HG03521 (cell line): ENCODE data around the gene DLGAP4.
"Not testable (repeated sequence)": the region's sequence is repeated elsewhere in the genome, so short reads cannot be mapped to it uniquely, and the experiment has no call there.

Source experiments
- ATAC-seq: cut with Tn5 transposase; IDR thresholded peaks from one replicate; pipeline ENCODE4 v1.9.1; 2021; ENCODE audit warnings: mild to moderate bottlenecking, moderate library complexity; ENCODE audit not compliant: unreplicated experiment

DLGAP4 gene

DNA sequence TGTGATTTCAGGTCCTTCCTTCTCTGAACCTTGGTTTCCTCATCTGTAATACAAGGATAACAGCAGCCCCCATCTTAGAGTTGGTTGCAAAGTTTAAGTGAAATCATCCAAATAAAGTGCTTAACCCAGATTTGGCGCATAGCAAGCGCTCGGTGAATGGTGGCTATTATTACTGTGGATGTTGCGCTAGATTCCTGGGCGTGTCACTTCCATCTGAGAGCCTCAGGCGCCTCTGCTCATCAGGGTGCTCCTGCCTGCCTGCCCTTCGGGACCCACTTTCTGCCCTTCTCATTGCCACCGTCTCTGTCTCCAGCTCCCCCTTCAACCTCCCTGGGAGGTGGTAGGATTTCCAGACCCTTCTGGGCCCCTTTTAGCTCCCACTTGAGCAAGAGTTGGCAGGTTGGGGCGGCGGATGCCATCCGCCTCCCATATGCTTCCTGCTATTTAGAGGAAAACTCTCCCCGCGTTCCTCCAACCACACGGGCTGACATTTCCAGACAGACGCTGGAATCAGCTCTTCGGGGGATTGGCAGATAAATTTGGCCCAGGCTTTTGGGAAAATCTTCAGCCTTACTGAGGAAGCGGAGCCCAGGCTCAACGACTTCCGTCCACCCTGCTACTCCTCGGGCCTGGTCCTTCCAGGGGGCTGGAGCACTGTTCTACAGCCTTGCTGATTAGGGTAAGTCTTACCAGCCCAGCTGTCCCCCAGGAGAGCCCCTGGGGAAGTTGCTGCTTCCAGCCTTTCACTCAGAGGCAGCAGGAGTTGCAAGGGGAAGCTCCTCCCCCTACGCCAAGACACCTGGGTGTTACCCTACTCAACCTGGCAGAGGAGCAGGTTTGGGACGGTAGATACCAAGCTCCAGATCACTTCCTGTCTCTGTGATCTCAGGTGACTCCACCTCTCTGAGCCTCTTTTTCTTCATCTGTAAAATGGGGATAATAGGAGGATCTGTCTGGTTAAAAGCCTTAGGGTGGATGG lies 71.5 kb downstream of the DLGAP4 start:
- no peak for ATAC-seq

DNA sequence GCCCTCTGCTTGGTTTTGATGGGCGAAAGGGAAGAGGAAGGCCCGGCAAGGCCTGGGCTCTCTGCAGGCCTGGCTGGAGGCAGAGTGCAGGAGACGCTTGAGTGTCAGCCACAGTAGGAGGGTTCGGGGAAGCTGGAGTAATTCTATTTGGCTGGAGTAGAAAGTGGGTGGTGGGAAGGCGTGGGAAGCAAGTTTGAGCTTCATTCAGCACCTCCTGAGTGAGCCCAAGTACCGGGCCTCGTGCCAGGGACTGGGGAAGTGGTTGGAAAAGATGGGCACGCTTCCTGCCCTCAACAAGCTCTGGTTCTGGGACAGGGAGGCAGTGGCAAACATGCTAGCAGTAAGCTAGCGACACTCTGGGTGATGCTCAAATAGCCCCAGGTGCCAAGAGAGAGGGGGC lies 72.5 kb downstream of the DLGAP4 start:
- no peak for ATAC-seq

DNA sequence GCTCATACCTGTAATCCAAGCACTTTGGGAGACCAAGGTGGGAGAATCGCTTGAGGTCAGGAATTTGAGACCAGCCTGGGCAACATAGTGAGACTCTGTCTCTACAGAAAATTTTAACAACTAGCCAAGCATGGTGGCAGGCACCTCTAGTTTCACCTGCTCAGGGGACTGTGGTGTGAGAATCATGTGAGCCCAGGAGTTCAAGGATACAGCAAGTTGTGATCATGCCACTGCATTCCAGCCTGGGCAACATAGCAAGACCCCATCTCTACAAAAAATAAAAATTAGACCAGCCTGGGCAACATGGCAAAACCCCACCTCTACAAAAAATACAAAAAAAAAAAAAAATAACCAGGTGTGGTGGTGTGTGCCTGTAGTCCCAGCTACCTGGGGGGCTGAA lies 73.8 kb downstream of the DLGAP4 start:
- ATAC-seq: not testable (repeated sequence)

DNA sequence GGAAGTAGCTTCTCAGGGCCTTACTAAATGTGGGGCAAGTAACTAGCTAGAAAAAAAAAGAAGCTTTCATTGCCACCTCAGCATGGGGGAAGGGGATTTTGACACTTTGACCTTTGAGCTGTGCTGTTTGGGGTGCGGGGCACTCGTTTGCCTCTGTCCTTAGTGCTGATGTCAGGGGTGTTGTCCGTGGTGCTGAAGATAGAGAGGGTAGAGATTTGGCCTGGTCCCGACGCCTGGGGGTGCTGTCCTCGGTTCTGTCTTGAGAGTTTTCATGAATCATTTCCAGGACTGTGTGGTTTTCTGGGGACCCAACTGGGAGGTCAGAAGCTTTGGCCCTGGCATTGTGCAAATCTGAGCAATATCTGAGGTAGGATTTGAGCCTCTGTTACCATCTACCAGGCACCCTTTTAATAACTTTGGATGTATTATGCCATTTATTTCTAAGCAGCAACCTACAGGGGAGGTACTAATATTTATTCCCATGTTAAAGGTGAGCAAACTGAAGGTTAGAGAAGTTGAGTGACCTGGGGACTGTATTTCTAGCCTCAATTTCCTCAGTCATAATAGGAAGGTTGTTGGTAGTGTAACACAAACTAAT lies 78.0 kb downstream of the DLGAP4 start:
- ATAC-seq: no peak

DNA sequence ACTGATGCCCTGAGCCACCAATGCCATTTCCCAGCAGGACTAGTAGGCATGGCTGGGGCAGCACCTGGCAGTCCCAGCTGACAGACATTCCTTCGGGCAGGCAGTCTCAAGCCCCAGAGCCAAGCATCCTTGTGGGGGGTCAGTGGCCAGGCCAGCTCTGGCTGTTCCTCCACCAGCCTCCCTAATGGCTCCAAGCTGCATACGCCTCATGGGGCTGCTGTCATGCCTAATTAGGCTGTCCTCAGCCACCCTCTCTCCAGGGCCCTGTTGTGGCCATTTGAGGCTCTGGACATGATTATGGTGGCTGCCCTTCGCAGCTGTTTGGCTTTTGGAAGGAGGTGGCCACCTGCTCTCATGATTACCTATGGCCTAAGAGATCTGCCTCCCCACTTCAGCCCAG lies 79.4 kb downstream of the DLGAP4 start:
- no peak for ATAC-seq

DNA sequence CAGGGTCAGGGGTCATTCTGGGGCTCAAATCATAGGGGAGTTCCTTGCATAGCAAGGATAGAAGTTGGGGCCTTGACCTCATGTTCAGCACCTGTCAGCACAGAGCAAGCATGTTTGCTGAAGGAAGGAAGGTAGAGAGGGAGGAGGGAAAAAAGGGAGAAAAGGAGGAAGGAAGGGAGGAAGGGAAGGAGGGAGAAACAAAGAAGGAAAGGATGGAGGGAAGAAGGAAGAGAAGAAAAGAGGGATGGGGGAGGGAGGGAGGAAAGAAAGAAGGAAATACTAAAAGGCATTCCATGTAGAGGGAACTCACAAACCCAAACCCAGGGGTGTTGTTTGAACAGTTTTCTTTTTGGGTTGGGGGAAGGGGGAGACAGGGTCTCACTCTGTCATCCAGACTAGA lies 80.1 kb downstream of the DLGAP4 start:
- ATAC-seq: no peak

DNA sequence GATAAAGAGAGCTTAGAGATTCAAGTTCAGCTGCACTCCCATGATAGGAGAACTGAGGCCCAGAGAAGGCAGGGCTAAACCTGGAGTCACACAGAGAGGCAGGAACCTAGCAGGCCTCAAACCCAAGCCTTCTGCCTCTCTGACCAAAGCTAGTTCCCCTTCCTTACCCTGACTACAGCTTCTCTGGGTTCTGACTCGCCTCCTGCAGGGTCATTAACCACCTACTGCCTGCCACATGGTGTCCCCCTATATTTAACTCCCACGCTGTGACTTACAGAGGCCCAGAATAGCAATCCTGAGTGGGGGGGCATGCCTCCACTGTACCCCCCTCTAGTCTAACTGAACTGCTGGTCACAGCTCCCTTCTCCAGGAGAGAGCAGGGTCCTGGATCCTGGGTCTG lies 84.1 kb downstream of the DLGAP4 start:
- ATAC-seq: no peak

DNA sequence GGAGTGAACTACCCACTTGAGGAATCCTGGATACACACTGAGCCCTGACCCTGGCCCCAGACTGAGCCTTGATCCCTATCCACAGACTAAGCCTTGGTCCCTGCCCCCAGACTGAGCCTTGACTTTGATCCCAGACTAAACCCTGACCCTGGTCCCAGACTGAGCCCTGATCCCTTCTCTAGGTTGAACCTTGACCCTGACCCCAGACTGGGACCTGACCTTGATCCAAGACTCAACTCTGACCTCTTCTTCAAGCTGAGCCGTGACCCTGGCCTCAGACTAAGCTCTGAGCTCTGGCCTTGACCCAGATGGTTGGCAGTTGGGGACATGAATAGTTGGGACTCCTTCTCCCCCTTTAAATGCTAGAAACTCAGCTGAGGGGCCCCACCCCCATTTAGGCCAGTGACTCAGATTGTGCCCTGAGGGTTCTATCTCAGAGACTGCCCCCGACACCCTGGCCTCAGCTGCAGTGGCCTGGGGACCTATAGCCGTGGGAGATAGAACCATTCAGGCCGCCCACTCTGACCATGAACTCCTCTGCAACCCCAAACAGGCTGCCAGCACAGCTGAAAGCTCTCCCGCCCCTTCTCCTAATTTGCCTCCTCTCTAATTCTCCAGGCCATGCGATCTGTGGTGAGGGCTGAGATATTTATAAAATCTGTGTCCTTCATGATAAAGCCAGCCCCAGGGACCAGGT lies 84.7 kb downstream of the DLGAP4 start:
- no peak for ATAC-seq

DNA sequence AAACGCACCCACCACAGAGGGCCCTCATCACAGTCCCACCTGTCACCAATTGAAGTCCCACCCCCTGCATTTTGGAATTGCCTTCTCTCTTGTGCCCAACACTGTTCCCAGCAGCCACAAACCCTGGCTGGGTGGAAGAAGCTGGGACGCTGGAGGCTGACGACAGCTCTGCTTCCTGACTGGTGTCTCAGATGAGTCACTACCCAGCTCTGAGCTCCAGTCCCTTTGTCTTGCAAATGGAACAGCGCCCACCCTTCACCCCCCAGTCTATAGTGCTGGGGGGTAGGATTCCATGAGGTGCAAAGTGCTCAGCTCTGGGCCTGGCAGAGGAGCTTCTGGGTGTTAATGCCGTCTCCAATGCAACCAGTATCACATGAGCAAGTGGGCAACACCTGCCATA lies 85.3 kb downstream of the DLGAP4 start:
- ATAC-seq: no peak

DNA sequence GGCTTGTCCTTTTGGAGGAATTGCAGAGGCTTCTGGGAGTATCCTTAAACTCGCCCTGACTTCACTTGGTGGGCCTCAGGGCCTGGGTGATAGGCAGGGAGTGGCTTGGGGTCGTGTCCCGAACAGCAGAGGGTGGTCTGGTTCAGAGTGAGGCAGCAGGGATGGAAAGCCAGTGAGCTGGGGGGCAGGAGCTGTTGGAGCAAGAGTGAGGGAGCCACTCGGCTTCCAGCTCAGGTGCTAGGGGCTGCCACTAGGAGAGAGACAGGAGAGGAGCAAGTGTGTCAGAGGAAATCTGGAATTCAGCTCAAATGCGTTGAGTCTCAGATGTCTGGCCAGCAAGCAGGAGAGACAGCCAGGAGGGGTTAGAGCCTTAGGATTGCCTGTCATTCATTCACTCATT lies 85.8 kb downstream of the DLGAP4 start:
- ATAC-seq: no peak

DNA sequence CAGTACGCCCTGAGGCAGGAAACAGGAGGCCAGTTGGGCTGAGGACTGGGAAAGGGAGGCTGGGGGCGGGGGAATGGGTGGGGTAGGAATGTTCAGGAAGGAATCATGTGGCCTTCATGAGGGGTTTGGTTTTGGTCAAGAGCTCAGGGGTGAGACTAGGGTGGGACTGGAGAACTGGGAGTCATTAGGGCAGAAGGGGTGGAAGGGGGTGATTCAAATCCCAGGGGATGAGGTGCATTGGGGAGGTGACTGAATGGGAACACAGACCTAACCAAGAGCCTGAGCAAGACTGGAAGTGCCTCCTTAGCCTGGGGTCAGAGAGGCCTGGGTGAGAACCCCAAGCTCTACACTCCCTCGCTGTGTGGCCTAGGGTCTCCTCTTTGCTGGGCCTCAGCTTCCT lies 86.8 kb downstream of the DLGAP4 start:
- no peak for ATAC-seq

DNA sequence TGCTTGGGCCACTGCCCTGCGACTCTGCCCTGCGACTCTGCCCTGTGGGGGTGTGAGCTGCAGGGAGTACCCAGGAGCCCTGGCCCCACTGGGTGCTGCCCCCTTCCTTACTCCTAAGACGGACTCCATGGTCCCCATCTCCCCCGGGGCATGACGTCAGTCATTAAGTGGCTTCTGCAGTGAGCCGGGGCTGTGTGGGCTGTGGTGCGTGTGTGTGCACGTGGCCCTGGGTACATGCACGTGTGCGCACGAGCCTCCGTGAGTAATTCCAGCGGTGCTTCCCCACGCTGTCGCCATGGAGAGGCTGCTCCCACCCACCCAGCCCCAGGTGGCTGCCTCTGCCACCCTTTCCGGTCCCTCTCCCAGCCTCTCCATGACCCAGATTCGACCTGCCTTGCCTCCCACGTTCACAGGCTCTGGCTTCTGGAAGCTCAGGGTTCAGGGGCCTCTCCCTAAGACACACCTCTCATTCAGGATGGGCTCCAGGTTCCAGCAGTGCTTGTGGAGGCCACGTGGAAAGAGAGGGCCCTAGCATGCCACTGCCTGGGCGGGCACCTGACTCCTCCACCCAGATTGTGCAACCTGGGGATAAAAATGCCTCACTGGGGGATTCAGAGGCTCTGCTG lies 88.3 kb downstream of the DLGAP4 start:
- ATAC-seq: no peak

DNA sequence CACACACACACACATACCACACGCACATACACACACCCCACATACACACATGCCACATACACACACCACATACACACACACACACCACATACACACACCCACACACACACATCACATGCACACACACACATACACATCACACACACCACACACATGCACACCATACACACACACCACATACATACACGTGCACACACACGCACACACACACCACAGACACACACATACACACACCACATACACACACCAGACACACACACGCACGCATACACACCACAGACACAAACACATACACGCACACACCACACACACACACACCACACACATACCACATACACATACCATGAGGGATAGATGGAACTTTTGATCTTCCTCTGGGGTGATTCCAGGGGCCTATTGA lies 90.2 kb downstream of the DLGAP4 start:
- no peak for ATAC-seq

DNA sequence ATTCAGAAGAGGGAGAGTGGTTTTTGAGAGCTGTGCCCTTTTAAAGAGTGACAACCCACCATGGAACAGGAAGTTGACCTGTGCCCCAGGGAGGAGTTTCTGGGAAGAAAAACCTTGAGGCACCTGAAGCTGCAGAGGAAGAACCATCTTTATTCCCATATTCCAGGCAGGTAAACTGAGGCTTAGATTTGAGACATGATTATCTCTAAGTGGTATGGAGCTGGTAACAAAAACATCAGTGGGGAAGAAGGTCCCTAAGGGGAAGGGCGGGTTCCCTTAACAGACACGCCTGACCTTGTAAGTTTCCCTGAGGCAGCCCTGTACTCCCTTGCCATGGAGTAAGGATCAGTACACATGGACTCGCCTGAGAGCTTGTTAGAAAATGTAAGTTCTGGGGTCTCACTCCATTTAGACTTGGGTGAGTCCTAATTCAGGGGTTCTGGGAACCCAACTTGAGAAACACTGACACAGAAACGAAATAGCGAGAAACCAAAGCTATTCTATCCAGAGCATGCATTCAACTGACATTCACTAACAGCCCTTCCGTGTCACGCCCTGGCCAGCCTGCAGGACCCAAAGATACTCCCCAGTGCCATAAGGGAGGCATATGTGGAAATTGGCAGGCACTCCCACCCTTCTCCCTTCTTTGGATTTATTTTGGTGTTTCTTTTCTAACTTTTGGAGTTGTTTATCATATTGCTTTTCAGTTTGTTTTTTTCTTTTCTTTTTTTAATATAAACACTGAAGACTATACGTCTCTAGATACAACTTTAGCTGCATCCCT lies 90.9 kb downstream of the DLGAP4 start:
- no peak for ATAC-seq

DNA sequence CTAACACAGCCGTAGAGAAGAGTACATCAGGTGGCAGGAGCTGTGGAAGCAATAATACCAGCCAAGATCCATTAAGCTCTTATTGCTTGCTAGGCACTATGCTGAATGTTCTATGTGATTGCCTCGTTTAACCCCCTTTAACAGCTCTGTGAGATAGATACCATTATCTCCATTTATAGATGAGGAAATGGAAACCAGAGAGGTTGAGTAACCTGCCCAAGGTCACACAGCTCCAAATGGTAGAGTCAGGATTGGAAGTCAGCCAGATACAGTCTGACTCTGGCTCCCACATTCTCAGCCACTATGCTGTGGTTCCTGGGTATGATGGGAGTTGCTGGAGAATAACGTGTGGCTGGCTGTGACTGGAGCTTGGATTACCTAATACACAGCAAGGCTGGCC lies 92.4 kb downstream of the DLGAP4 start:
- no peak for ATAC-seq

DNA sequence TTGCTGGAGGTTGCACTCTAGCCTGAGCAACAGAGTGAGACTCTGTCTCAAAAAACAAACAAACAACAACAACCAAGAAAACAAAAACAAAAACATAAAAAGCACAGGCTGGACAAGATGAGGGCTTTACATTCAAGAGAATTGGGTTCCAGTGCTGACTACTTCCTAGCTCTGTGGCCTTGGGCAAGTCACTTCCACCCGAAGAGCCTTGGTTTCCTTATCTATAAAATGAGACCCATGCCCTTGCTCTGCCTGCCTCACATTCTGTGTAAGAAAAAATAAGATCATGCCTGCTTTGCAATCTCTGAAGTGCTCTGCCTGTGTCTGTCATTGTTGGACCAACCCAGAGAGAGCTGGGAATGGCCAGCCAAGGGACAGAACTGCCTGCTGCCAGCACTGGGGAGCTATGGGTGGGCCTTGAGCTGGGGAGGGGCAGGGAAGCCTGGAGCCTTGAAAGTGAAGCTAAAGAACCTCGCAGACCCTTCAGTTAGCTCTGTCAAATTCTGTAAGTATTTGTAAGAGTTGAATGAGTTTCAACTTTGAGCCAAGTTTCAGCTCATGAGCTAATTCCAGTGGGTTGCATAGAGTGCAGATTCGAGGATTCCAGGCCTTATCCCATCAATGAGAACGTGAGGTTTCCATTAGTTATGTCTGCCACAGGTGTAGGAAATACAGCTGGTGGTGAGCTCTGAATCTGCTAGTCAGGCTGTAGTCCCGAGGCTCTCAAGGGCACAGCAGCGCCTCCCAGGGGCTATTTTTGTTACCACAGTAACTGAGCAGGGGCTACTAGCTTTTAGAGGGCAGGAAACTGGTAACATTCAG lies 93.2 kb downstream of the DLGAP4 start:
- no peak for ATAC-seq

DNA sequence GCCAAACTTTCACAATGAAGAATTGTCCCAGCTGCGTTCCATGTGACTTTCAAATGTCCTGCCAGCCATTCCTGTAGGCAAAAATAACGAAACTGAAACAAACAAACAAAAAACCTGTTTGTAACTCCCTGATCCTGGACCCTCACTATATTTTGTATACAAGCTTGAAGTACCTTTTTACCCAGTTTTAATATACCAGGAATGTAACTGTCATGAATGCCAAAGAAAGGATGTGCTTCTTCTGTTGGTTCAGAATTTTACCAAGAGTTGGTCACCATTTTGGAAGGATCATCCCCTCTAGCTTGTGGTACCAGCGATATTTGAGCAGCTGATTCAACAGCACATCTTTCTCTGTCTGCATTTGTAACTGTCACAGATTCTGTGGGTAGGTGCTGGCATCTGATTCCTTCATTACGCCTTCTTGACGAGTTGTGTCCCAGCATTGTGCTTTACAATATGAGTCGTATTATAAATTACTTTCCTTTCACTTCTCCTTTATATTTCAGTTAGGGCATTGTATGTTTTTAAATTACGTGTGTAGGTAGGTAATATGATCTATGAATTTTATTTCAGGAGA lies 93.9 kb downstream of the DLGAP4 start:
- no peak for ATAC-seq

DNA sequence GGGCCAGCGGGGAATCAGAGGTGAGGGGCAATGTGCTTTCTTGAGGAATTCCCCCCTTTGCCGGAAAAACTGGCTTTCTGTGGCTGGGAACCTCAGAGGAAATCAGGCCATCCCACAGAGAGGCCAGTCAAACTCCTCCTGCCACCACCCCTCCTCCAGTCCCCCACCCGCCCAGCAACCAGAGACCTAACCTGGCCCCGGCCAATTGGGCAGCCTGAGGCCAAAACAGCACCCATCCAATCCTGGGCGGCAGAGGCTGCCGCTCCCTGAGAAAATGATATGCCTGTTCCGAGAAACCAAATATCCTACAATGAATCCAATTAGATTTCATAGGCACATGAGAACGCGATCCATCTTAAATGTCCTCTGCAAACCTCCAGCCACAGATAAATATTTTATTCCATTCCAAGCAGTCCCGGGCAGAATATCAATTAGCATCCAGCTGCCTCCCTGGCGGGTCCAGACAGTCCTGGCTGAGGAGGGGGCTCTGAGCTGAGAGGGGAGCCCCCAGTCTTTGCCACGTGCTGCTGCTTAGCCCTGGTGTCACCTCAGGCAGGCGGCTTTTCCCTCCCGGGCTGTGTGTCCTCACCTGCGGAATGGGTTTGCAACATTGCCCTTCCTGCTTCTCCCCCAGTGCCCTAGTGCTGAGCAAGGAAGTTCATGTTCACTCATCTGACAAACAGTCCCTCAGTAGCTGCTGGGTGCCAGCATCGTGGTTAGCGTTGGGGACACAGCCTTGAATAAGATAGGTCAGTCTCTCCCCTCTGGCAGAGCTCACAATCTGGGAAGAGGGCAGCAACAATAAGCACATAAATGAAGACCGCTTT lies 95.0 kb downstream of the DLGAP4 start:
- ATAC-seq: no peak

DNA sequence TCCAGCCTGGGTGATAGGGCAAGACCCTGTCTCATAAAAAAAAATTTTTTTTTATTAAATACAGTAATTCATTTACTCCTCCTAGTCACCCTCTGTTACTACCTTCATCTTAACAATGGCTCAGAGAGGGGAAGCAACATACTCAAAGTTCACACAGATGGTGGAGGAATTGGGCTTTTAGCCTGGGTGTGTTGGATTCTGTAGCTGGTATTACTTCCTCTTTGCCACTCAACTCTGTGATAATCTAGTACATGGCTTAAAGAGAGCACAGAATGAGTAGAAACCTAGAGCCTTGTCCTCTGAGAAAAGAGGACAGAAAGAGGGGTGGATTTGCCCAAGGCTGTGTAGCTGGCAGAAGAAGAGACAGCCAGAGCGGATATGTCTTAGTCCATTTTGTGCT lies 96.6 kb downstream of the DLGAP4 start:
- no peak for ATAC-seq
